GM21447 (cell line): Measurements from ENCODE around the gene SLC17A5.
"Not testable (repeated sequence)": the region's sequence is repeated elsewhere in the genome, so short reads cannot be mapped to it uniquely, and the experiment has no call there.

Experiments
- ATAC-seq: cut with Tn5 transposase; IDR thresholded peaks from one replicate; pipeline ENCODE4 v1.9.1; 2021; ENCODE audit not compliant: unreplicated experiment

The SLC17A5 gene, protein sequence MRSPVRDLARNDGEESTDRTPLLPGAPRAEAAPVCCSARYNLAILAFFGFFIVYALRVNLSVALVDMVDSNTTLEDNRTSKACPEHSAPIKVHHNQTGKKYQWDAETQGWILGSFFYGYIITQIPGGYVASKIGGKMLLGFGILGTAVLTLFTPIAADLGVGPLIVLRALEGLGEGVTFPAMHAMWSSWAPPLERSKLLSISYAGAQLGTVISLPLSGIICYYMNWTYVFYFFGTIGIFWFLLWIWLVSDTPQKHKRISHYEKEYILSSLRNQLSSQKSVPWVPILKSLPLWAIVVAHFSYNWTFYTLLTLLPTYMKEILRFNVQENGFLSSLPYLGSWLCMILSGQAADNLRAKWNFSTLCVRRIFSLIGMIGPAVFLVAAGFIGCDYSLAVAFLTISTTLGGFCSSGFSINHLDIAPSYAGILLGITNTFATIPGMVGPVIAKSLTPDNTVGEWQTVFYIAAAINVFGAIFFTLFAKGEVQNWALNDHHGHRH

DNA sequence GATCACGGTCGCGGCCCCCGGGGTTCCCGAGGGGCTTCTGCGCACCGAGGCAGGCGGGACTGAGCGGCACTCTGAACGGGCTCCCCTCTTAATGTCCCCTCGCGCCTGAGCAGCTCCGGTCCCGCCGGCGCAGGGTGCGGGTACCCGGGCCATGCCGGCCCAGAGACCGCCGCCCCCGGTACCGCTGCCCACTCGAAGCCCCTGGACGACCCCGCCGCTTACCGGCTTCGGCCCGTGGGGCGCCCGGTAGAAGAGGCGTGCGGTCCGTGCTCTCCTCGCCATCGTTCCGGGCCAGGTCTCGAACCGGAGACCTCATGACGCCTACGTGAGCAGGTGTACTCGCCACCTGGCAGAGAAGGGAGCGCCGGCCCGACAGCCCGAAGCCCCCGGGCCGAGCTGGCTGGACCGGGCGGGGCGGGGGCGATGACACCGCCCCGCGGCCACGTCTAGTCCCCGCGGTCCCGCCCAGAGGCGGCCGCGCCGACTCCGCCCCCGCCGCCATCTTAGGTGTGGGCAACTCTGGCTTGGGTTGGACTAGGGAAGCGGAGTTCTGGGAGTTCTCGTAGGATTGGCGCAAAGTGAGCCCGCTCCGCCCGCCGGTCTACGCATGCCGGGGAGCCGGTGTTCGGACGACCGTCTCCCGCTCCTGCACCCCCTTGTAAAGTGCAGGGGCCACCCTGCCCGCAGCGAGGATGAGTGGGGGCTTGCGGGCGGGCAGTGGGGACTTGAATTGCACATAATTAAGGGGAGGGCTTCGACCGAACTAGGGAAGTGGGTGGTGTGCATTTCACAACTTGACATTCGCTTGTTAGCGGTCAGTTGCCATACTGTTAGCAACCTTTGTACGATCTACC, at the start of gene SLC17A5:
Gene SLC17A5, minus strand, starts transcription at position 422 of the 854 bp plus-strand sequence. Its CDS starts 106 bp downstream, at position 316.
- ATAC-seq, result peak; percentile 79

DNA sequence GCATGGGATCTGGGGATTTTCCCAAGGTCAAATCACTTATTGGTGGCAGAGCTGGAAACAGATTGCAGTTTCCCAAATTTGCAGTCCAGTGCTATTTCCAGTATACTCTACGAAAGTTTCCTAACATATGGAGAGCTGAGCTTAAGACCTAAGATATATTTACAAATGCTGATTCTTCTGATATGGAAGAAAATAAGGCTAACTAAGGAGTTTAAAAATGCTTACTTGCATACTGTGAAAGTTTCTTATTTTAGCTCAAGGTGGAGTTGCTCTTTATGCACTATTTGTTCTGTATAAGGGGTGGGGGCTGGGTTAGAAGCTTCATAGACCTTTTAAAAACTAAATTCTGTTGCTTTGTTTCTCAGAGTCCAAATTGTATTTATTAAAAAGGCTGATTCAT, 49.7 kb upstream of the SLC17A5 start:
- ATAC-seq, result no peak

DNA sequence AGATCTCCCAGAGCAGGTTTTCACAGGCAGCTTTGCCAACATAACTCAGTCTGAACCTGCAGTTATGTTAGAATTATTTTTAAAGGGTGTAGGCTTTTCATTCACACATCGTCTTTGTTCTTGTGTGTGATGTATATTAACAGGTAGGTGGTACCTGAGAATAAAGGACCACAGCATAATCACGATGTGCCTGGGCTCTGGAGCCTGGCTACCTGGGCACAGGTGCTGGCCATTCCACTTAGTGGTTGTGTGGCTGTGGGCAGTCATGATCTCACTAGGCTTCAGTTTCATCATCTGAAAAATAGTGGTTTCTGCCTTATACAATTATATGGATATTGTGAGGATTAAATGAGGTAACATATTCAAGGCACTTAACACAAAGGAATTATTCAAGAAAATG, 48.7 kb upstream of the SLC17A5 start:
- no peak for ATAC-seq

DNA sequence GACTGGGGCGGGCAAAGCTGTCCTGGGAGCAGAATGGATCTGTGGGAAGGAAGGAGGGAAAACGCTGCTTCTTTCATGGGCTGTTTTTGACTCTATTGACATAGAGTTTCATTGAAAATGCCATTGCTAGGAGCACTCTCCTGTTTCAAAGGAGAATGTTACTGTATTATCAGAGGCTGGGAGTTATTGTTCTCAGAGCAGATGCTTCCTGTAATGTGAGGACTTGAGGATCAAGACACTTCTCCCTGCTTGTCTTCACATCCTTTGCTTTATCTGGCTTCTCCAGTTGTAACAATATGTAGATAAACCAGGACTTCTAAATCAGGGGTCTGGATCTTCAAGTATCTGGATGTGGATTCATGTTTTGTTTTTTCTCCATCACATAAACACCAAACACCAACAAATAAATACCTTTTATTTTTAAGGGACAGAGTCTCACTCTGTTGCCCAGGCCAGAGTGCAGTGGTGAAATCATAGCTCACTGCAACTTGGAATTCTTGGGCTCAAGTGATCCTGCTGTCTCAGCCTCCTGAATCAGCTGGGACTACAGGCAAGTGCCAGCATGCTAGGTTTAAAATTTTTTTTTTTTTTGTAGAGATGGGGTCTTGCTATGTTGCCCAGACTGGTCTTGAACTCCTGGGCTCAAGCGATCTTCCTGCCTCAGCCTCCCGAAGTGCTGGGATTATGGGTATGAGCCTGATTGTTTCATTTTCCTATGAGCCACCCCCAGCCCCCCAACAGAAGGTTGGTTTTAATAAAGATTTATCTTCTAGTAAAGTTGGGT, 46.1 kb upstream of the SLC17A5 start:
- ATAC-seq, result no peak

DNA sequence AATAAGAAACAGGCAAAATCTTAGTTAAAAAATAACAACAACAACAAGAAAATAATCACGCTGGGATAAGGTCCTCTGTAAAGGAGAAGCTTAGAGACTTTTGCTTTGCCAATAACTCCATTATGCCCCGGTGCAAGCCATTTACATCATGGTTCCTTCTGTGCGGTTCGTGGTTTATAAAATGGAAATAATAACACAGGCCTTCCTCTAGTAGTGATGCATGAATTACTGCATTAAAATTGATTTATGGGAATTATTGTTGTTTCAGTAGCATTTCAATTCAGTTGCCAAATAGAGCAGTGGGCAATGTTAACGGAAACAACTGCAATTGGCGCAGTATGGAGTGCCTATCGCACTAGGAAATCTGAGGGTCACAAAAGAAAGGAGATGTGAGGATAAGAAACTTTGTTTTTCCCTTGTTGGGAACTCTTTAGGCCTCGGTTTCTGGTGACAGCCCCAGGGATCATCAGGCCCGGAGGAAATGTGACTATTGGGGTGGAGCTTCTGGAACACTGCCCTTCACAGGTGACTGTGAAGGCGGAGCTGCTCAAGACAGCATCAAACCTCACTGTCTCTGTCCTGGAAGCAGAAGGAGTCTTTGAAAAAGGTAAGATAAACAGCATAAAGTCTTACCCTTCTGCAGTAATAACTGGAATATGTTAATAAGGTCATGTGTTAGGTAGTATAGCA, 43.3 kb upstream of the SLC17A5 start:
- ATAC-seq, result peak; percentile 38

DNA sequence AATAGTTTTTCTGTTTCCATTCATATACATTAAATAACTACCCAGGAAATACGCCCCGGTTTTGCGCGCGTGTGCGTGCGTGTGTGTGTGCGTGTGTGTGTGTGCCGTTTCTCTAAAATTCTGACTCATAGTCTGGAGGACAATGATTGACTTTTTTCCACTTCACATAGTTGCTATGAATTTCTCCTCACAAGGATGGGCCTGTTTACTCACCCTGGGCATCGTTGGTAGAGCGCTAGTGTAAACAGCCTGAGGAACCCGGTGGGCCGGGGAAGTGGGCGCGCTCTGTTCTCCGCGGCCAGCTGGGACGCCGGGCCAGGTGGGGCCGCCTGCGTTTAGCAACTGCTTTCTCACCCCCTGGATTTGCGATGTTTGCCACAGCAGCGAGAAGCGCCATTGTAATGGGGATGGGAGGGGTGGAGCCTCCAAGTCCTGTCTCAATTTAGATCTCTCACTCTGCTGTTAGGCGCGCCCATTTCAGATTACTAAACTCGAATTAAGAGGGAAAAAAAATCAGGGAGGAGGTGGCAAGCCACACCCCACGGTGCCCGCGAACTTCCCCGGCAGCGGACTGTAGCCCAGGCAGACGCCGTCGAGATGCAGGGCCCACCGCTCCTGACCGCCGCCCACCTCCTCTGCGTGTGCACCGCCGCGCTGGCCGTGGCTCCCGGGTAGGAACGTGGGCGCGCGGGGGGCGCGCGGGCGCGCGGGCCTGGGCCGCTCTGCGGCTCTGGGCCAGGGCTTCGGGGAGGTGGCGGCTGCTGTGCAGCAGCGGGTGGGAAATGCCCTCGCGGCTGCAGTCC, 42.0 kb upstream of the SLC17A5 start, which contains the start of gene CD109:
Gene CD109, plus strand, starts transcription at position 585 of the 803 bp plus-strand sequence. Its CDS starts 13 bp downstream, at position 598.
- peak; percentile 61 for ATAC-seq

DNA sequence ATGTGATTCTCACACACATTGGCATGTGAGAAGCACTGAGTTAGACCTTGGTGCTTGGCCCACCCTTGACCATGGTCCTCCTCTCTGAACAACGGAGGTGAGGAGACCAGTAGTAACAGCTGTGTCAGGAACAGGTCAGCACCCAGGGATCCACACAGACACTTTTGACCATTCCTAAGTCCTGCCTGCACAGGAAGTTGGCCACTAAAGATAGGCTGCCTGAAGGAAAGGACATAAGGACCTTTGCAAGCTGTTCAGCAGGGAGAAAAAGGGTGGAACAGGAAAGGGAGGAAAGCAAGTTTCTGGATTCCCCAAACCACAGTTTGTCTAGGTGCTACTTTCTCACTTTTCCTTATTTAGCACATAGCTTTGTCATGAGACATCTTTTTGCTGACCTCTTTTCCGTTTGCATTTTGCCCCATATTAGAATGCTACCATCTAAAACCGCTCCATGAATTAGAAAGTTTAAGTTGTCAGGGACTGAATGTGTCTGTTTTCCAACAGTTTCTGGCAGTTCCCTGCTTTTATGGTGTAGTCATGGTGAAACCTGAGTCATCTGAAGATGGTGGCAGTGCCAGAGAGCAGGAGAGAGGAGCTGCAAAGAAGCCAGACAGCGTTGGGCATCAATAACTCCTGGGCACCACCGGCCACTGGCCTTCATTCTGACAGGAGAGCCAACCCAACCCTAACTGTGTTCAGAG, 41.1 kb upstream of the SLC17A5 start:
- ATAC-seq, result no peak

DNA sequence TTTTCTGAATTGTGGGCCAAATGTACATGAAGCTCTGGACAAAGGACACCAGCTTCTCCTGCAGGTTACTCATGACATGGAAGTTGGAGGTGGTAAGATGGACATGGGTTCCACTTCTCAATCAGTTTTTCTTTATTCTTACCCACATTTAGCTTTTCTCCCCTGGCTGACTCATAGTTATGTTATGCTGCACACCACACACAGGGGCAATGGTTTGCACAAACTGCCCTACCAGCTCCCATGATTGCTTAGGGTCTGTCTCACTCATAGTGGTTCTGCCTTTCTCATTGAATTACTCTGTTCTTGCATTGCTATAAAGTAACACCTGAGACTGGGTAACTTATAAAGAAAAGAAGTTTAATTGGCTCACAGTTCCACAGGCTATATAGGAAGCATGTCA, 37.7 kb upstream of the SLC17A5 start:
- ATAC-seq, result no peak

DNA sequence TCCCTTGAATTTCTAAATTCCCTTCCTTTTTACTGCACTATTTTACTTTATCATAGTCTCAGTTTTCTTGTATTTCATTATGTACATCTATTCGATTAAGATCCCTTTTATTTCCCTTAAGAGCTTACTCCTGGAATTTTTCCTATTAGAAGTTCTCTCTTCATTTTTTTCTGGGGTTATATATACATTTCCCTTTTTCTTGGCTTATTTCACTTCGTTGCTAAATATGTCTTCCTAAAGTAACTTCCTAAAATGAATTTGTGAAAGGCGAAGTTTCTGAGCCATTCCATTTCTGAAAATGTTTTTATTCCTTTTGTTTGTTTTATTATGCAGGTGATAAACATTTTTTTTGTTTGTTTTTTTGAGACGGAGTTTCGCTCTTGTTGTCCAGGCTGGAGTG, 36.3 kb upstream of the SLC17A5 start:
- ATAC-seq, result no peak

DNA sequence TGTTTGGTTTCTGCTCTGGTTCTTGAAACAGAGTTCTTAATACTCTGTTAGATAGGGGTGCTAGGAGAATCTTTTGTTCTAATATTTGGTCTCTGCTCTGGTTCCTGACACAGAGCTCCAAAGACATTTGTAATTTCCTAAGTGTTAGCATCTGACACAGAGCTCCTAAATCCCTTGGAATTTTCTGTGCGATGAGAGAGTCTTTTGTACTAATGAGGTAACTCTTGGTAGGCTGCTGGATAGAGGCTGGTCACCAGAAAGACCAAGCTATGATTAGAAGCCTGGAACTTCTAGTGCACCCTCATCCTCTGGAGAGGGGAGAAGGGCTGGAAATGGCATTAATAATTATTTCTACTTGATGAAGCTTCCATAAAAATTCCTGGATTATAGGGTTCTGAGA, 34.6 kb upstream of the SLC17A5 start:
- no peak for ATAC-seq

DNA sequence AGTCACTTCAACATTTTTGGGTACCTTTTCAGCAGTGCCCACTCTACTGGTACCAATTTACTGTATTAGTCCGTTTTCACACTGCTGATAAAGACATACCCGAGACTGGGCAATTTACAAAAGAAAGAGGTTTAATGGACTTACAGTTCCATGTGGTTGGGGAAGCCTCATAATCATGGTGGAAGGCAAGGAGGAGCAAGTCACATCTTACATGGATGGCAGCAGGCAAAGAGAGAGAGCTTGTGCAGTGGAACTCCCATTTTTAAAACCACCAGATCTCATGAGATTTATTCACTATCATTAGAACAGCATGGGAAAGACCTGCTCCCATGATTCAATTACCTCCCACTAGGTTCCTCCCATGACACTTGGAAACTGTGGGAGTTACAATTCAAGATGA, 29.8 kb upstream of the SLC17A5 start:
- ATAC-seq, result not testable (repeated sequence)

DNA sequence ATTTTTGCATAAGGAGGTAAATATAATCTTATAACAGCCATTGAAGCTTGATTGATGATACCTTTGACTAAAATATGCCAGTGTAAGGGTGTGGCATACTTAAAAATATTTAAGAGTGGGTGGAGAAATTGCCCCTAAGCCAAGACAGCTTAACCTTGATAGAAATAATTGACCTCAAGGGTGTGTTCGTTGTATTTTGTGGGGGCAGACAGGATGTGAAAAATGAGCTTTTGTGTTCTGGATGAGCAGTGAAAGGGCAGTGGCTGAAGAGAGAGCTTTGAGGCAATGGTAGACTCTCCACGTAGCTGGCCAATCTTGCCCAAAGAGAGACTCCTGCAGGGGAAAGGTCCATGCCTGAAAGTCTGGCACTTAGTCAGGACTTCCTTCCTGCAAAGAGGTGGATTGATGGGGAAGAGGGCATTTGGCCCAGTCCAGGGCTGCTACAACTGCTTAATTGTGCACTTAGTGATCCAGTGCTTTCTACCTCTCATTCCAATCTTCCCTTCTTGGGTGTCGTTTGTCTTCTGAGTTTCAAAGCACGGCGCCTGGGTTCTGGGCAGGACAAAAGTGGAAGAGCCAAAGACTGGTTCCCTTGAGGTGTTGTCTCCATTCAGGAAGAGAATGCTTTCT, 26.6 kb upstream of the SLC17A5 start:
- ATAC-seq, result no peak

DNA sequence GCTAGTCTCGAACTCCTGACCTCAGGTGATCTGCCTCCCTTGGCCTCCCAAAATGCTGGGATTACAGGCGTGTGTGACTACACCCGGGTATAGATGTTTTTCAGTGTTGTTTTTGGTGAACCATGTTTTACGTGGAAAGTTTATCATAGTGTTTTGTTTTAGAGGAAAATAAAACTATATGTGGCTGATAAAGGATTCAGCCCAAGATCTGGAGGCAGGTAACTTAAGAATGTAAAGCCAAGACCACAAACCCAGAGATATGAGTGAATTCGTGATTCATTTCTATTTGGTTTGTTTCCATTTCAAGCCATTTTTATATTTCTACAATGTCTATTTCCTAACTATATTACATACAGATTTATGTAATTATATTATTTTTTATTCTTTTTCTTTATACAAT, 26.1 kb upstream of the SLC17A5 start:
- ATAC-seq, result not testable (repeated sequence)

DNA sequence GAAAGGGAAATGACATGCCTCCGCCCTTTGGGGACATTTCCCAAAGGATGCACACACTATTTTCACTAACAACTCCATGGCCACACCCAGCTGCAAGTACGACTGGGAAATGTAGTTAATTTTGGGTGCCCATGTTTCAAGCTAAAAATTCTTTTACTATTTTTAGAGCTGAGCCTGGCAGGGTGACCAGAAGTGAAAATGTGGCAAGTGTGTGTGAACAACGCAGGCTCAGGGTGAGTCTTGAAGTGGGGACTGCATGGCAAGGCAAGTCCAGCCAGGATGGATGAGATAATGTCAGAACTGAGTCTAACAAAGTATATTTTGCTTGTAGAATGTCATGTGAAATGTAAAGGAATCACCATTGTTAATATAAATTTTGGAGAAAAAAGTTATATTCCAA, 25.2 kb upstream of the SLC17A5 start:
- no peak for ATAC-seq

DNA sequence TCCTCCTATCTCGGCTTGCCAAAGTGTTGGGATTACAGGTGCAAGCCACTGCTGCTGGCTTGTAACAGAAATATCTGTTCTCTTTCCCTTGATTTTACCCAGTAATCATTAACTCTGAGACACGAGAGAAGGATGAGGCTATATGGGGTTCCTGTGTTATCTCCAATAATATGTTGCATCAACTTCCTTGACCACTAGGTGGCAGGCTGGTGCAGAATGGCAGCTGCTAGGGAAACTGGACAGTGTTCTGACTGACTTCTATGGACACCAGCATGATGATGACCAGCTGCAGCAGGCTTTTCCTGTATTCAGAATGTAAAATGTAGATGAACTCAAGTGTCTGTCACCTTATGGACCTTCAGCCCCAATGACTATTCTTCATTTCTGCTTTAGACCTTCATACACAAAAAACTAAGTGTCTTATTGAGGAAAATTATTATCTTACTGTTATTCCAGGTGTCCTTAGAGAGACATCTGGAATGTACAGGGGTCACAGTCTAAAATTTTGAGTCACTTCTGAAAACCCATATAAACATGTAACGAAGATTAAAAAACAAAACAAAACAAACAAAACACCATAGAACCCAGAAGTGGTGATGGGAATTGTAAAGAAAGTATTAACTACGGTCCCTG, 21.8 kb upstream of the SLC17A5 start:
- ATAC-seq, result peak; percentile 94

DNA sequence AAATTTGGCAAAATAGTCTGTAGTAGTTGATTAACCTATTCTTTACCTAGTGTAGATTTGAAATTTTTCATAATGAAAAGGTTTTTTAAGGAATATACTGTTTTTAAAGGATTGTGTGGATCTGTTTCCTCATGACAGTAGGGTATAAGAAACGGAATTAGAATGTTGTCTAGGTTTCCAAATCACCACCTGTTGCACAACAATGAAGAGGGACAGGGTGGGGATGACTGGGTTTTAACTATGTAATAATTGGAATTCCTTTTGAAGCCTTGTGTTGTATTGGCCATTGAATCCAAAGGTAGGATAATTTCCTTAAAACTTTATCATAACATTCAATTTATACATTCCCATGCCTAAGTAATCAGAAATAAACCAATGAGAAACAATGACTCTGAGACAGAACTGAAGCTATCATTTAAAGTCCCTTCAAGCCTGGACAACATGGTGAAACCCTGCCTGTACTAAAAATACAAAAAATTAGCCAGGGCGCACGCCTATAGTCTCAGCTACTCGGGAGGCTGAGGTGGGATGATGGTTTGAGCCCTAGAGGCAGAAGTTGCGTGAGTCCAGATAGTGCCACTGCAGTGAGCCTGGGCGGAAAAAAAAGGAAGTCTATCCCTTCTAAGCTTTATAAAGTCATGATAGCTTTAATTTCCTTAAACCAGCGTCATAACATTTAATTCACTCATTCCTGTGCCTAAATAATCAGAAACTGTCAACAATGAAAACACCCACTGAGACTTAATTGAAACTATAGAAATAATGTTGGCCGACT, 18.3 kb upstream of the SLC17A5 start:
- ATAC-seq, result no peak

DNA sequence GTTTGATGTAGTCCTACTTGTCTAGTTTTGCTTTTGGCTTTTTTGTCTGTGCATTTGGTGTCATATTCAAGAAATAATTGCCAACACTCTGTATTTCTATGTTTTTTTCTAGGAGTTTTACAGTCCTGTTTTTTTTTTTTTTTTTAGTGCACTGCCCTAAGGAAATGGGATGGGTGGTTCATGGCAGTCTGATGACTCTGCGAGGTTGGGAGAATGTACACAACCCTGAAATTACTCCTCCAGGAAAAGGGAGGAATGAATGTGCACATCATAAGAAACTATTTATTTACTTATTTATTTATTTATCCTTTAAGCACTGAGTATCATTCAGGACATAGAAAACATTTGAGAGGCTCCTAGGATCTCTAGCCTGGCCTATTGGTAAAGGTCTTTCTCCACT, 15.2 kb upstream of the SLC17A5 start:
- no peak for ATAC-seq
